Hepatocyte (in vitro differentiated cells): ENCODE data around the gene DGKD. TPM values are rescaled to one million over a fixed set of nuclear protein-coding genes. Genes with fewer than 3 reads are reported as not detected.

ENCODE experiments used
- DNase-seq: peaks from one replicate; pipeline ENCODE4 v3.0.0-alpha.2; 2016; ENCODE audit warnings: low spot score
- H2AFZ ChIP-seq: fragments of 200-600 bp; sonication (generic); 2 replicates; pipeline ENCODE4 v1.6.0; 2016; ENCODE audit warnings: antibody characterized with exemption, mild to moderate bottlenecking
- H3K27ac ChIP-seq: fragments of 200-600 bp; sonication (generic); 2 replicates; pipeline ENCODE4 v1.5.1; 2016; ENCODE audit warnings: mild to moderate bottlenecking
- H3K27me3 ChIP-seq: fragments of 200-600 bp; sonication (generic); 2 replicates; pipeline ENCODE4 v1.6.1; 2016
- H3K36me3 ChIP-seq: fragments of 200-600 bp; sonication (generic); replicated peaks from 2 replicates; pipeline ENCODE4 v1.5.1; 2016; ENCODE audit warnings: low read depth; ENCODE audit not compliant: insufficient read depth
- H3K4me1 ChIP-seq: fragments of 200-600 bp; sonication (generic); 2 replicates; pipeline ENCODE4 v1.5.1; 2016; ENCODE audit warnings: mild to moderate bottlenecking, moderate library complexity; ENCODE audit not compliant: insufficient read depth
- H3K4me2 ChIP-seq: fragments of 200-600 bp; sonication (generic); 2 replicates; pipeline ENCODE4 v1.6.0; 2016
- H3K4me3 ChIP-seq: fragments of 200-600 bp; sonication (generic); 2 replicates; pipeline ENCODE4 v1.5.1; 2016; ENCODE audit warnings: mild to moderate bottlenecking
- H3K79me2 ChIP-seq: fragments of 200-600 bp; sonication (generic); 2 replicates; pipeline ENCODE4 v1.6.0; 2017; ENCODE audit warnings: mild to moderate bottlenecking
- H3K9me2 ChIP-seq: fragments of 200-600 bp; sonication (generic); replicated peaks from 2 replicates; pipeline ENCODE4 v1.6.0; 2017; ENCODE audit warnings: mild to moderate bottlenecking; ENCODE audit not compliant: insufficient read depth
- H3K9me3 ChIP-seq: fragments of 200-600 bp; sonication (generic); 2 replicates; pipeline ENCODE4 v1.5.1; 2016; ENCODE audit warnings: low read depth, mild to moderate bottlenecking
- H4K20me1 ChIP-seq: fragments of 200-600 bp; sonication (generic); 2 replicates; pipeline ENCODE4 v1.6.0; 2016; ENCODE audit warnings: mild to moderate bottlenecking; ENCODE audit not compliant: insufficient read depth, poor library complexity, severe bottlenecking
- CTCF ChIP-seq: fragments of 200-600 bp; sonication (generic); IDR thresholded peaks from 2 replicates; pipeline ENCODE4 v1.5.1; 2016; ENCODE audit warnings: antibody characterized with exemption, mild to moderate bottlenecking; ENCODE audit not compliant: poor library complexity
- EZH2 ChIP-seq: fragments of 200-600 bp; sonication (generic); IDR thresholded peaks from 2 replicates; pipeline ENCODE4 v1.6.1; 2016; ENCODE audit warnings: antibody characterized with exemption, mild to moderate bottlenecking, borderline replicate concordance
- EZH2phosphoT487 ChIP-seq: fragments of 200-600 bp; sonication (generic); IDR thresholded peaks from one replicate; pipeline ENCODE4 v1.6.1; 2018; ENCODE audit warnings: antibody characterized with exemption, mild to moderate bottlenecking, low read depth, moderate library complexity; ENCODE audit not compliant: unreplicated experiment, severe bottlenecking
- WGBS: methylation state at CpG from one replicate; pipeline ENCODE4 v1.1.6; 2016; ENCODE audit warnings: low lambda C conversion rate; ENCODE audit errors: missing lambda C conversion rate; 5-methylcytosine and 5-hydroxymethylcytosine counted together
- polyA plus RNA-seq: library from polyadenylated mRNA; unstranded; fragments of >200 nt; fragmentation: Nextera tagmentation; extraction: Ambion mirVana; gene quantifications from 2 replicates; pipeline ENCODE4 v1.2.1, GENCODE V29; 2016
- total RNA-seq: library from RNA; depleted of rRNA; stranded (reverse); fragments of >200 nt; gene quantifications from 2 replicates; pipeline ENCODE4 v1.2.3, GENCODE V29; 2014

Gene DGKD
- total and polyA plus RNA-seq, 2 experiments from 2014 or later: 14.2 to 14.3 TPM

GRCh38 chr2:233470839-233471238 lies 116.5 kb downstream of the DGKD start:
- no peak overlapping the region for H3K27ac ChIP-seq
- 97% methylated on average over 14 of the region's 14 CpGs for WGBS
- no peaks in the 10 kb centered on the region for H3K36me3 ChIP-seq
- no peaks in the 10 kb centered on the region for H3K27me3 ChIP-seq
- H2AFZ ChIP-seq: no peak overlapping the region
- H3K4me1 ChIP-seq: no peaks in the 10 kb centered on the region
- TF ChIP-seq CTCF (no peak), EZH2 (no peak), EZH2phosphoT487 (no peak)
- H4K20me1 ChIP-seq: no peaks in the 10 kb centered on the region
- no peak overlapping the region for H3K4me2 ChIP-seq
- H3K4me3 ChIP-seq: no peak overlapping the region
- H3K9me3 ChIP-seq: no peaks in the 10 kb centered on the region
- no peaks in the 10 kb centered on the region for H3K9me2 ChIP-seq
- no peaks in the 10 kb centered on the region for H3K79me2 ChIP-seq
- DNase-seq: no peak

- H3K9me3 ChIP-seq: no peaks in the 10 kb centered on the region
- no peaks in the 10 kb centered on the region for H3K27me3 ChIP-seq
- 97% methylated on average over 12 of the region's 12 CpGs for WGBS
- H3K9me2 ChIP-seq: no peaks in the 10 kb centered on the region
- no peak overlapping the region for H2AFZ ChIP-seq
- H3K36me3 ChIP-seq: no peaks in the 10 kb centered on the region
- no peaks in the 10 kb centered on the region for H4K20me1 ChIP-seq
- H3K4me2 ChIP-seq: no peak overlapping the region
- no peaks in the 10 kb centered on the region for H3K4me1 ChIP-seq
- H3K4me3 ChIP-seq: no peak overlapping the region
- no peak for TF ChIP-seq CTCF
- TF ChIP-seq EZH2phosphoT487: no peak
- TF ChIP-seq EZH2: no peak
- no peaks in the 10 kb centered on the region for H3K79me2 ChIP-seq
- DNase-seq: no peak
- no peak overlapping the region for H3K27ac ChIP-seq
These were observed 117.2 kb downstream of the DGKD start for GRCh38 chr2:233471291-233472035.

- no peaks in the 10 kb centered on the region for H3K36me3 ChIP-seq
- H3K27ac ChIP-seq: no peak overlapping the region
- 96% methylated on average over 19 of the region's 19 CpGs for WGBS
These were observed 119.1 kb downstream of the DGKD start for GRCh38 chr2:233473386-233473791.

GRCh38 chr2:233473878-233474277 lies 119.6 kb downstream of the DGKD start:
- WGBS: 96% methylated on average over 10 of the region's 10 CpGs

More at GRCh38 chr2:233473386-233473791, 119.1 kb downstream of the DGKD start:
- TF ChIP-seq EZH2phosphoT487: no peak
- Histone ChIP-seq H3K4me3 (no peak overlapping the region), H3K4me1 (no peaks in the 10 kb centered on the region), H3K9me3 (no peaks in the 10 kb centered on the region), H3K4me2 (no peak overlapping the region), H3K27me3 (no peaks in the 10 kb centered on the region), H3K9me2 (no peaks in the 10 kb centered on the region), H4K20me1 (no peaks in the 10 kb centered on the region), H3K79me2 (no peaks in the 10 kb centered on the region), H2AFZ (no peak overlapping the region)
- no peak for DNase-seq

More at GRCh38 chr2:233473878-233474277, 119.6 kb downstream of the DGKD start:
- no peaks in the 10 kb centered on the region for H3K79me2 ChIP-seq
- no peaks in the 10 kb centered on the region for H3K4me1 ChIP-seq
- no peak overlapping the region for H3K4me3 ChIP-seq
- no peak overlapping the region for H2AFZ ChIP-seq
- no peaks in the 10 kb centered on the region for H3K9me3 ChIP-seq
- no peak for TF ChIP-seq EZH2phosphoT487
- no peaks in the 10 kb centered on the region for H4K20me1 ChIP-seq
- no peak overlapping the region for H3K4me2 ChIP-seq
- no peak overlapping the region for H3K27ac ChIP-seq
- H3K36me3 ChIP-seq: no peaks in the 10 kb centered on the region
- no peaks in the 10 kb centered on the region for H3K27me3 ChIP-seq
- no peaks in the 10 kb centered on the region for H3K9me2 ChIP-seq
- DNase-seq: no peak
